Measurements from ENCODE around the gene ZC3H4.
"Not testable (repeated sequence)": the region's sequence is repeated elsewhere in the genome, so short reads cannot be mapped to it uniquely, and the experiment has no call there.

Gene ZC3H4

GRCh38 chr19:47084879-47085439, 28.6 kb downstream of the ZC3H4 start:
- no peak for DNase-seq (ENCODE audit: low read depth)

- no peak for DNase-seq (ENCODE audit: low read depth)
Observed at GRCh38 chr19:47082493-47082892, 31.1 kb downstream of the ZC3H4 start.

- no peak for DNase-seq (ENCODE audit: low read depth)
Observed at GRCh38 chr19:47081095-47081494, 32.5 kb downstream of the ZC3H4 start.

GRCh38 chr19:47078351-47078750, 35.2 kb downstream of the ZC3H4 start:
- DNase-seq (ENCODE audit: low read depth), result not testable (repeated sequence)

- DNase-seq (ENCODE audit: low read depth), result no peak
Observed at GRCh38 chr19:47075941-47076340, 37.6 kb downstream of the ZC3H4 start.

- no peak for DNase-seq (ENCODE audit: low read depth)
Observed at GRCh38 chr19:47075179-47075810, 38.3 kb downstream of the ZC3H4 start.

- no peak for DNase-seq (ENCODE audit: low read depth)
Observed at GRCh38 chr19:47074621-47075020, 39.0 kb downstream of the ZC3H4 start.

GRCh38 chr19:47073574-47073973, 40.0 kb downstream of the ZC3H4 start:
- DNase-seq (ENCODE audit: low read depth), result no peak

GRCh38 chr19:47072323-47072722, 41.3 kb downstream of the ZC3H4 start:
- no peak for DNase-seq (ENCODE audit: low read depth)

GRCh38 chr19:47071731-47072130, 41.8 kb downstream of the ZC3H4 start:
- no peak for DNase-seq (ENCODE audit: low read depth)

GRCh38 chr19:47070756-47071155, 42.8 kb downstream of the ZC3H4 start:
- DNase-seq (ENCODE audit: low read depth), result no peak

GRCh38 chr19:47069795-47070194, 43.8 kb downstream of the ZC3H4 start:
- DNase-seq (ENCODE audit: low read depth), result no peak

GRCh38 chr19:47068876-47069406, 44.6 kb downstream of the ZC3H4 start:
- DNase-seq (ENCODE audit: low read depth), result no peak

- no peak for DNase-seq (ENCODE audit: low read depth)
Observed at GRCh38 chr19:47068246-47068645, 45.3 kb downstream of the ZC3H4 start.

- DNase-seq (ENCODE audit: low read depth), result no peak
Observed at GRCh38 chr19:47067215-47067847, 46.2 kb downstream of the ZC3H4 start.

GRCh38 chr19:47066376-47067214, 47.0 kb downstream of the ZC3H4 start:
- DNase-seq (ENCODE audit: low read depth), result no peak

GRCh38 chr19:47065242-47065641, 48.3 kb downstream of the ZC3H4 start:
- DNase-seq (ENCODE audit: low read depth), result no peak

GRCh38 chr19:47063874-47064273, 49.7 kb downstream of the ZC3H4 start:
- DNase-seq (ENCODE audit: low read depth), result no peak

- no peak for DNase-seq (ENCODE audit: low read depth)
Observed at GRCh38 chr19:47058621-47059022, 55.0 kb downstream of the ZC3H4 start.

GRCh38 chr19:47057328-47057727, 56.2 kb downstream of the ZC3H4 start:
- no peak for DNase-seq (ENCODE audit: low read depth)

GRCh38 chr19:47056411-47056810, 57.2 kb downstream of the ZC3H4 start:
- DNase-seq (ENCODE audit: low read depth), result no peak

GRCh38 chr19:47050562-47050961, 63.0 kb downstream of the ZC3H4 start:
- not testable (repeated sequence) for DNase-seq (ENCODE audit: low read depth)

Data from T follicular helper cell (primary cell).